ENCODE results near the gene PTPRM.

DNA sequence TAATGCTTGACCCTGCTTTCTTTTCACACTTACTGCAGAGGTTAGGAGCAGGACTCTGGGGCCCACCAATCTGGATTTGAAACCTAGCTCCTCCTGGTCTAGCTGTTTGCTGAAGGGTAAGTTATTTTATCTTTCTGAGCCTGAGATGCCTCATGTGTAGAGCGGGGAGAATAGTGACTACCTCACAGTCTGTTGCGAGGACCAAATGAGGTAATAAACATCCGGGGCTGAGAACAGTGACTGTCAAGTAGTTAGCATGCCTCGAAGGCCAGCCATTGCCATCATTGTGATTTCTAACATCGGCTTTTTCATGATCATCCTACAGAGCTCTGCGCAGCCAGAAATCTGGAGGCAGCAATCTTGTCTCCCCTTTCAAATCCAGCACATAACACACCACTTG, 32.9 kb downstream of the PTPRM start:
- TF ChIP-seq, protein P1, sequence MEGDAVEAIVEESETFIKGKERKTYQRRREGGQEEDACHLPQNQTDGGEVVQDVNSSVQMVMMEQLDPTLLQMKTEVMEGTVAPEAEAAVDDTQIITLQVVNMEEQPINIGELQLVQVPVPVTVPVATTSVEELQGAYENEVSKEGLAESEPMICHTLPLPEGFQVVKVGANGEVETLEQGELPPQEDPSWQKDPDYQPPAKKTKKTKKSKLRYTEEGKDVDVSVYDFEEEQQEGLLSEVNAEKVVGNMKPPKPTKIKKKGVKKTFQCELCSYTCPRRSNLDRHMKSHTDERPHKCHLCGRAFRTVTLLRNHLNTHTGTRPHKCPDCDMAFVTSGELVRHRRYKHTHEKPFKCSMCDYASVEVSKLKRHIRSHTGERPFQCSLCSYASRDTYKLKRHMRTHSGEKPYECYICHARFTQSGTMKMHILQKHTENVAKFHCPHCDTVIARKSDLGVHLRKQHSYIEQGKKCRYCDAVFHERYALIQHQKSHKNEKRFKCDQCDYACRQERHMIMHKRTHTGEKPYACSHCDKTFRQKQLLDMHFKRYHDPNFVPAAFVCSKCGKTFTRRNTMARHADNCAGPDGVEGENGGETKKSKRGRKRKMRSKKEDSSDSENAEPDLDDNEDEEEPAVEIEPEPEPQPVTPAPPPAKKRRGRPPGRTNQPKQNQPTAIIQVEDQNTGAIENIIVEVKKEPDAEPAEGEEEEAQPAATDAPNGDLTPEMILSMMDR (tag by site-specific recombination; IDR thresholded peaks at IDR 0.05): no peak
- no peak for TF ChIP-seq ZNF202 (tag by site-specific recombination; IDR thresholded peaks at IDR 0.05; ENCODE audit: borderline replicate concordance)
- no peak for TF ChIP-seq KLF9 (tag by site-specific recombination; IDR thresholded peaks at IDR 0.05; ENCODE audit: low read depth)
- no peak for TF ChIP-seq BCL11A (tag by site-specific recombination; IDR thresholded peaks at IDR 0.05; ENCODE audit: low read depth)
- TF ChIP-seq ZNF76 (tag by site-specific recombination; IDR thresholded peaks at IDR 0.05; ENCODE audit: borderline replicate concordance, low read depth): no peak
- TF ChIP-seq, protein P2, sequence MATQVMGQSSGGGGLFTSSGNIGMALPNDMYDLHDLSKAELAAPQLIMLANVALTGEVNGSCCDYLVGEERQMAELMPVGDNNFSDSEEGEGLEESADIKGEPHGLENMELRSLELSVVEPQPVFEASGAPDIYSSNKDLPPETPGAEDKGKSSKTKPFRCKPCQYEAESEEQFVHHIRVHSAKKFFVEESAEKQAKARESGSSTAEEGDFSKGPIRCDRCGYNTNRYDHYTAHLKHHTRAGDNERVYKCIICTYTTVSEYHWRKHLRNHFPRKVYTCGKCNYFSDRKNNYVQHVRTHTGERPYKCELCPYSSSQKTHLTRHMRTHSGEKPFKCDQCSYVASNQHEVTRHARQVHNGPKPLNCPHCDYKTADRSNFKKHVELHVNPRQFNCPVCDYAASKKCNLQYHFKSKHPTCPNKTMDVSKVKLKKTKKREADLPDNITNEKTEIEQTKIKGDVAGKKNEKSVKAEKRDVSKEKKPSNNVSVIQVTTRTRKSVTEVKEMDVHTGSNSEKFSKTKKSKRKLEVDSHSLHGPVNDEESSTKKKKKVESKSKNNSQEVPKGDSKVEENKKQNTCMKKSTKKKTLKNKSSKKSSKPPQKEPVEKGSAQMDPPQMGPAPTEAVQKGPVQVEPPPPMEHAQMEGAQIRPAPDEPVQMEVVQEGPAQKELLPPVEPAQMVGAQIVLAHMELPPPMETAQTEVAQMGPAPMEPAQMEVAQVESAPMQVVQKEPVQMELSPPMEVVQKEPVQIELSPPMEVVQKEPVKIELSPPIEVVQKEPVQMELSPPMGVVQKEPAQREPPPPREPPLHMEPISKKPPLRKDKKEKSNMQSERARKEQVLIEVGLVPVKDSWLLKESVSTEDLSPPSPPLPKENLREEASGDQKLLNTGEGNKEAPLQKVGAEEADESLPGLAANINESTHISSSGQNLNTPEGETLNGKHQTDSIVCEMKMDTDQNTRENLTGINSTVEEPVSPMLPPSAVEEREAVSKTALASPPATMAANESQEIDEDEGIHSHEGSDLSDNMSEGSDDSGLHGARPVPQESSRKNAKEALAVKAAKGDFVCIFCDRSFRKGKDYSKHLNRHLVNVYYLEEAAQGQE (tag by site-specific recombination; IDR thresholded peaks at IDR 0.05): no peak
- no peak for TF ChIP-seq ZNF433 (tag by site-specific recombination; IDR thresholded peaks at IDR 0.05; ENCODE audit: low read depth)
- TF ChIP-seq KLF10 (tag by site-specific recombination; IDR thresholded peaks at IDR 0.05): no peak
- TF ChIP-seq, protein P3, sequence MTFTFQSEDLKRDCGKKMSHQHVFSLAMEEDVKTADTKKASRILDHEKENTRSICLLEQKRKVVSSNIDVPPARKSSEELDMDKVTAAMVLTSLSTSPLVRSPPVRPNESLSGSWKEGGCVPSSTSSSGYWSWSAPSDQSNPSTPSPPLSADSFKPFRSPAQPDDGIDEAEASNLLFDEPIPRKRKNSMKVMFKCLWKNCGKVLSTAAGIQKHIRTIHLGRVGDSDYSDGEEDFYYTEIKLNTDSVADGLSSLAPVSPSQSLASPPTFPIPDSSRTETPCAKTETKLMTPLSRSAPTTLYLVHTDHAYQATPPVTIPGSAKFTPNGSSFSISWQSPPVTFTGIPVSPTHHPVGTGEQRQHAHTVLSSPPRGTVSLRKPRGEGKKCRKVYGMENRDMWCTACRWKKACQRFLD (tag by site-specific recombination; IDR thresholded peaks at IDR 0.05): no peak
- TF ChIP-seq MZF1 (tag by site-specific recombination; IDR thresholded peaks at IDR 0.05; ENCODE audit: borderline replicate concordance): no peak
- TF ChIP-seq ZNF121 (tag by site-specific recombination; IDR thresholded peaks at IDR 0.05): no peak
- TF ChIP-seq, protein P4, sequence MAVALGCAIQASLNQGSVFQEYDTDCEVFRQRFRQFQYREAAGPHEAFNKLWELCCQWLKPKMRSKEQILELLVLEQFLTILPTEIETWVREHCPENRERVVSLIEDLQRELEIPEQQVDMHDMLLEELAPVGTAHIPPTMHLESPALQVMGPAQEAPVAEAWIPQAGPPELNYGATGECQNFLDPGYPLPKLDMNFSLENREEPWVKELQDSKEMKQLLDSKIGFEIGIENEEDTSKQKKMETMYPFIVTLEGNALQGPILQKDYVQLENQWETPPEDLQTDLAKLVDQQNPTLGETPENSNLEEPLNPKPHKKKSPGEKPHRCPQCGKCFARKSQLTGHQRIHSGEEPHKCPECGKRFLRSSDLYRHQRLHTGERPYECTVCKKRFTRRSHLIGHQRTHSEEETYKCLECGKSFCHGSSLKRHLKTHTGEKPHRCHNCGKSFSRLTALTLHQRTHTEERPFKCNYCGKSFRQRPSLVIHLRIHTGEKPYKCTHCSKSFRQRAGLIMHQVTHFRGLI (tag by site-specific recombination; IDR thresholded peaks at IDR 0.05): no peak
- no peak for TF ChIP-seq ZNF561 (tag by site-specific recombination; IDR thresholded peaks at IDR 0.05; ENCODE audit: borderline replicate concordance)

Data from HEK293 (cell line).